GM12878 (cell line): ENCODE measurements around the gene TCF7L1. TPM values are rescaled to one million over a fixed set of nuclear protein-coding genes. Genes with fewer than 3 reads are reported as not detected.

Source experiments
- ATAC-seq: fragments of 200-7000 bp; cut with Tn5 transposase; 3 replicates; pipeline ENCODE4 v1.9.1; 2020; ENCODE audit warnings: mild to moderate bottlenecking, moderate library complexity
- BruUV-seq: library from RNA; stranded (reverse); fragments of 400-500 nt; replicated peaks from 2 replicates; lab custom pipeline; 2021; lab: Mats Ljungman, UMichigan
- CTCF ChIA-PET: fragments of 300-600 bp; sonication (Branson Sonifier 250); formaldehyde crosslinking; extraction: SDS; loops from one replicate; lab custom pipeline; 2021; ENCODE audit warnings: inconsistent platforms; lab: Yijun Ruan, JAX
- POLR2A ChIA-PET: fragments of 350-600 bp; formaldehyde crosslinking; extraction: SDS; loops from one replicate; lab custom pipeline; 2021; ENCODE audit warnings: inconsistent platforms; lab: Charles Lee
- RAD21 ChIA-PET: fragments of 300-600 bp; sonication (Branson Sonifier 250); formaldehyde crosslinking; loops from one replicate; lab custom pipeline; 2023; ENCODE audit warnings: antibody characterized with exemption; ENCODE audit not compliant: unreplicated experiment; lab: Charles Lee
- SMC1A ChIA-PET: fragments of 300-600 bp; sonication (Branson Sonifier 250); formaldehyde crosslinking; loops from one replicate; lab custom pipeline; 2023; ENCODE audit not compliant: unreplicated experiment, uncharacterized antibody; lab: Charles Lee
- DNase-seq: peaks from one replicate; pipeline ENCODE4 v3.0.0-alpha.2; 2011; ENCODE audit warnings: low read depth, low spot score
- FAIRE-seq: peaks from 3 replicates; lab custom pipeline; 2011; peaks lifted over from hg19 to GRCh38; lab: Jason Lieb, UNC
- H2AFZ ChIP-seq: 2 replicates; pipeline ENCODE4 v1.6.0; 2011; ENCODE audit warnings: low read depth, low read length, control low read depth; ENCODE audit not compliant: control insufficient read depth
- H3K27ac ChIP-seq: 2 replicates; pipeline ENCODE4 v1.5.1; 2011; ENCODE audit warnings: control low read depth; ENCODE audit not compliant: control insufficient read depth, insufficient read depth
- H3K27me3 ChIP-seq, 2 experiments: replicated peaks in 1 of 2; 2 replicates each; pipeline versions ENCODE4 v1.6.0 to v1.6.1; 2011; ENCODE audit warnings: low read length in 1 of 2; ENCODE audit not compliant: control insufficient read depth in 2 of 2, insufficient read depth in 2 of 2
- H3K36me3 ChIP-seq, 2 experiments: 2 replicates each; pipeline ENCODE4 v1.5.1; 2011; ENCODE audit warnings: low read length in 1 of 2; ENCODE audit not compliant: control insufficient read depth in 2 of 2, insufficient read depth in 2 of 2
- H3K4me1 ChIP-seq: 2 replicates; pipeline ENCODE4 v1.6.1; 2011; ENCODE audit warnings: mild to moderate bottlenecking, low read length, moderate library complexity, mixed read lengths; ENCODE audit not compliant: control insufficient read depth, insufficient read depth
- H3K4me2 ChIP-seq: 2 replicates; pipeline ENCODE4 v1.6.0; 2011; ENCODE audit warnings: control low read depth; ENCODE audit not compliant: control insufficient read depth, insufficient read depth
- H3K4me3 ChIP-seq: fragments of 200-600 bp; sonication (generic); 2 replicates; pipeline ENCODE4 v1.5.1; 2016
- H3K79me2 ChIP-seq: 2 replicates; pipeline ENCODE4 v1.6.0; 2011; ENCODE audit warnings: low read length; ENCODE audit not compliant: control insufficient read depth, insufficient read depth
- H3K9ac ChIP-seq: 2 replicates; pipeline ENCODE4 v1.8.0; 2011; ENCODE audit warnings: low read length, control low read depth, mixed read lengths; ENCODE audit not compliant: control insufficient read depth, insufficient read depth
- H3K9me3 ChIP-seq: replicated peaks from 3 replicates; pipeline ENCODE4 v1.5.1; 2011; ENCODE audit warnings: mild to moderate bottlenecking, low read length; ENCODE audit not compliant: control insufficient read depth, insufficient read depth
- H4K20me1 ChIP-seq: 2 replicates; pipeline ENCODE4 v1.6.0; 2011; ENCODE audit not compliant: control insufficient read depth, insufficient read depth
- HDGF ChIP-seq: fragments of 450-650 bp; IDR thresholded peaks from 2 replicates; pipeline ENCODE4 v1.6.1; 2016; ENCODE audit warnings: antibody characterized with exemption
- IRF4 ChIP-seq: IDR thresholded peaks from 2 replicates; pipeline ENCODE4 v1.6.1; 2011; ENCODE audit warnings: low read depth, low read length
- KDM1A ChIP-seq: fragments of 200-600 bp; sonication (generic); IDR thresholded peaks from 2 replicates; pipeline ENCODE4 v1.6.1; 2016; ENCODE audit warnings: borderline replicate concordance
- LARP7 ChIP-seq: fragments of 450-650 bp; IDR thresholded peaks from 2 replicates; pipeline ENCODE4 v1.6.1; 2017; ENCODE audit warnings: mild to moderate bottlenecking
- MEF2A ChIP-seq: IDR thresholded peaks from 2 replicates; pipeline ENCODE4 v1.6.1; 2011; ENCODE audit warnings: low read depth, mild to moderate bottlenecking, low read length, moderate library complexity; ENCODE audit not compliant: insufficient read depth
- NKRF ChIP-seq: fragments of 450-650 bp; conservative IDR thresholded peaks from 2 replicates; pipeline ENCODE4 v1.6.1; 2017; ENCODE audit warnings: mild to moderate bottlenecking, moderate library complexity
- NR2C2 ChIP-seq: IDR thresholded peaks from 2 replicates; pipeline ENCODE4 v1.6.1; 2011; ENCODE audit warnings: borderline replicate concordance, low read depth; ENCODE audit not compliant: control insufficient read depth, insufficient read length
- NR2F1 ChIP-seq: fragments of 450-650 bp; conservative IDR thresholded peaks from 2 replicates; pipeline ENCODE4 v1.6.1; 2017; ENCODE audit warnings: mild to moderate bottlenecking
- RBBP5 ChIP-seq: fragments of 200-600 bp; sonication (generic); conservative IDR thresholded peaks from 2 replicates; pipeline ENCODE4 v1.6.1; 2016
- SMAD1 ChIP-seq: fragments of 450-650 bp; IDR thresholded peaks from 2 replicates; pipeline ENCODE4 v1.6.1; 2018; ENCODE audit warnings: mild to moderate bottlenecking, low read depth; ENCODE audit not compliant: partially characterized antibody
- SPI1 ChIP-seq: IDR thresholded peaks from 2 replicates; pipeline ENCODE4 v1.6.1; 2011; ENCODE audit warnings: low read depth, mild to moderate bottlenecking, low read length, moderate library complexity, borderline replicate concordance; ENCODE audit not compliant: insufficient read depth
- WRNIP1 ChIP-seq: IDR thresholded peaks from 2 replicates; pipeline ENCODE4 v1.6.1; 2011; ENCODE audit warnings: low read depth, low read length, improper control_type of control experiment, borderline replicate concordance
- ZNF217 ChIP-seq: fragments of 450-650 bp; IDR thresholded peaks from 2 replicates; pipeline ENCODE4 v1.6.1; 2017; ENCODE audit warnings: antibody characterized with exemption, mild to moderate bottlenecking
- WGBS: methylation state at CpG from one replicate; pipeline ENCODE4 v1.1.6; 2016; ENCODE audit warnings: low lambda C conversion rate; ENCODE audit not compliant: insufficient replicate concordance, insufficient coverage; ENCODE audit errors: missing lambda C conversion rate; 5-methylcytosine and 5-hydroxymethylcytosine counted together
- in situ Hi-C: fragments of 300-500 bp; cut with MboI; formaldehyde crosslinking; loops from 9 replicates; pipeline ENCODE4 v1.14.3; 2018; ENCODE audit warnings: mixed read lengths
- intact Hi-C: fragments of 100-400 bp; cut with micrococcal nuclease; formaldehyde crosslinking; loops from one replicate; pipeline ENCODE4 v1.14.2; 2022; ENCODE audit not compliant: unreplicated experiment
- polyA plus RNA-seq, 11 experiments: library from polyadenylated mRNA; depleted of rRNA in 4 of 11; unstranded in 6 of 11; stranded (reverse) in 5 of 11; fragments of >200 nt; fragmentation: Nextera tagmentation in 4 of 11; fragmentation: Illumina TruSeq in 1 of 11; extraction: Ambion mirVana in 4 of 11; extraction: Trizol in 1 of 11; gene quantifications; 1 replicate in 1 of 11; 2 replicates in 10 of 11; pipeline versions ENCODE4 v1.2.1 to v1.2.3, GENCODE V29; 2011 to 2016; ENCODE audit warnings: inconsistent platforms in 2 of 11, missing spikeins in 2 of 11, low read depth in 1 of 11
- total RNA-seq, 4 experiments: library from RNA; depleted of rRNA in 3 of 4; stranded (reverse); fragments of >200 nt in 3 of 4; fragmentation: Illumina TruSeq in 1 of 4; extraction: Trizol in 1 of 4; gene quantifications; 2 replicates each; pipeline versions ENCODE4 v1.2.1 to v1.2.3, GENCODE V29; 2013 to 2021

TCF7L1 gene
- total and polyA plus RNA-seq, 10 of the 15 experiments (the other 5 are each of a cell fraction or from before 2014, with no cell fraction given) = 0.03 to 0.11 (median 0.10) TPM; not detected in 7

- SMC1A ChIA-PET = interaction anchor here (2.9 kb wide), 1 partner anchor 34 kb away, joined by 18 read pairs; no protein-coding TSS in a partner anchor
- Histone ChIP-seq H3K79me2 (no peaks in the 10 kb centered on the region), H2AFZ (no peak overlapping the region), H3K9ac (no peak overlapping the region), H3K4me2 (no peak overlapping the region), H3K4me3 (no peak overlapping the region), H3K9me3 (no peaks in the 10 kb centered on the region), H3K4me1 (no peaks in the 10 kb centered on the region), H3K36me3 (no peaks in the 10 kb centered on the region), H4K20me1 (no peaks in the 10 kb centered on the region), H3K27me3 (peaks cover 1 to 4% of the 10 kb centered on the region in 2 experiments; a peak in 2 of 4 replicates), H3K27ac (no peak overlapping the region)
- TF ChIP-seq WRNIP1 = no peak
- TF ChIP-seq ZNF217 = no peak
- TF ChIP-seq SPI1 = no peak
- TF ChIP-seq MEF2A = no peak
- no peak for TF ChIP-seq SMAD1
- no peak for TF ChIP-seq NR2F1
- no peak for TF ChIP-seq KDM1A
- TF ChIP-seq NKRF = no peak
- TF ChIP-seq LARP7 = no peak
- no peak for TF ChIP-seq RBBP5
- TF ChIP-seq IRF4 = no peak
- no peak for TF ChIP-seq HDGF
- TF ChIP-seq NR2C2 = no peak
- in situ Hi-C loops (no loop called here), intact Hi-C loops (no loop called here)
- WGBS = 27% methylated on average over 3 of the region's 3 CpGs
- no TSS peak for BruUV-seq
- FAIRE-seq = no peak
- POLR2A ChIA-PET = no interaction called here
- DNase-seq = no peak
- no peak for ATAC-seq
- CTCF ChIA-PET = interaction anchor here (6.2 kb wide), 1 partner anchor 34 kb away, joined by 83 read pairs; no protein-coding TSS in a partner anchor
- RAD21 ChIA-PET = interaction anchor here (1.1 kb wide), 1 partner anchor 339 kb away, joined by 3 read pairs; no protein-coding TSS in a partner anchor
These were observed 131.3 kb downstream of the TCF7L1 start for GRCh38 chr2:85264471-85264870.
